Epithelial cell of esophagus (primary cell): ENCODE data around the gene SPA17.

Experiments
- DNase-seq: peaks from one replicate; pipeline ENCODE4 v3.0.0; 2010; ENCODE audit warnings: low read depth
- H3K4me3 ChIP-seq: 2 replicates; pipeline ENCODE4 v1.5.1; 2011; ENCODE audit warnings: mild to moderate bottlenecking, low read length, control low read depth
- TF ChIP-seq, protein P1 (sequence below): IDR thresholded peaks from 2 replicates; pipeline ENCODE4 v1.5.1; 2011; ENCODE audit warnings: low read depth, mild to moderate bottlenecking, low read length, control low read depth, inconsistent platforms; ENCODE audit not compliant: insufficient read depth; ENCODE audit errors: missing control alignments

SPA17 gene

DNA sequence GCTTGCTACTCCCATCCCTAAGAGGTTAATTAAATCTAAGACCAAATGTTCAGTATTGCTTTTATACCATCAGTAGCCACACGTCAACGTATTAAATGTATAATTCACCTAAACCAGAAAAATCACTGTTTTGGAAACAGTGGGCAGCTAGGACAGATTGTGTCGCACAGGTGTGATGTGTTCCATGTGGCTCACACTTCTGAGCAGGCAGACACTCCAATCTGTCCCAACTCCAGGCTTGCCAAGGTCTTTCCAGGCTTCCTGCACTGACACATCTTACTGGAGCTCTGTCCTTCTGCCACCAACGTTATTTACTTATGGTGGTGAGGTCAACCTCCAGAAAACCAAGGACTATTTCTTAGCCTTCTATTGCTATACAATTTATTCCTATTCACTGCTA, 11.6 kb upstream of the SPA17 start:
- H3K4me3 ChIP-seq, result no peak overlapping the region
- TF ChIP-seq, protein P1, sequence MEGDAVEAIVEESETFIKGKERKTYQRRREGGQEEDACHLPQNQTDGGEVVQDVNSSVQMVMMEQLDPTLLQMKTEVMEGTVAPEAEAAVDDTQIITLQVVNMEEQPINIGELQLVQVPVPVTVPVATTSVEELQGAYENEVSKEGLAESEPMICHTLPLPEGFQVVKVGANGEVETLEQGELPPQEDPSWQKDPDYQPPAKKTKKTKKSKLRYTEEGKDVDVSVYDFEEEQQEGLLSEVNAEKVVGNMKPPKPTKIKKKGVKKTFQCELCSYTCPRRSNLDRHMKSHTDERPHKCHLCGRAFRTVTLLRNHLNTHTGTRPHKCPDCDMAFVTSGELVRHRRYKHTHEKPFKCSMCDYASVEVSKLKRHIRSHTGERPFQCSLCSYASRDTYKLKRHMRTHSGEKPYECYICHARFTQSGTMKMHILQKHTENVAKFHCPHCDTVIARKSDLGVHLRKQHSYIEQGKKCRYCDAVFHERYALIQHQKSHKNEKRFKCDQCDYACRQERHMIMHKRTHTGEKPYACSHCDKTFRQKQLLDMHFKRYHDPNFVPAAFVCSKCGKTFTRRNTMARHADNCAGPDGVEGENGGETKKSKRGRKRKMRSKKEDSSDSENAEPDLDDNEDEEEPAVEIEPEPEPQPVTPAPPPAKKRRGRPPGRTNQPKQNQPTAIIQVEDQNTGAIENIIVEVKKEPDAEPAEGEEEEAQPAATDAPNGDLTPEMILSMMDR, result no peak
- no peak for DNase-seq

DNA sequence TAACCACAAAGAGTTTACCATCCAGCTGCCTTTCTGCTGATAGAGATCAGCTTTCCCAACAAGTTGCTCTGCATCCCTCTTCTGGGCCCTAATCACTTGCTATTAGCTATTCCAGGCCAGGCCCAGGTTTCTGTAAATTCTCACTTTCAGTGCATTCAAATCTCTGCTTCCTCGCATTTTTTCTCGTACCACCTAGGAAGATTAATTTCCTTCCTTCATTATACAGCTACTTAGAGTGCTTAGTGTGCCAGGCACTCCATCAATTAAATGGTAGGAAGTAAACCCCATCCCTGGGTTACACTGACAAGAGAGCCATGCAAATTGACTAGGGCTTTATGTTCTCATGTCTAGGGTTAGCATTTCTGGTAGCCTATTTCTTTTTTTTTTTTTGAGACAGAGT, 9.8 kb upstream of the SPA17 start:
- DNase-seq, result no peak
- H3K4me3 ChIP-seq, result no peak overlapping the region
- TF ChIP-seq, protein P1, result no peak

DNA sequence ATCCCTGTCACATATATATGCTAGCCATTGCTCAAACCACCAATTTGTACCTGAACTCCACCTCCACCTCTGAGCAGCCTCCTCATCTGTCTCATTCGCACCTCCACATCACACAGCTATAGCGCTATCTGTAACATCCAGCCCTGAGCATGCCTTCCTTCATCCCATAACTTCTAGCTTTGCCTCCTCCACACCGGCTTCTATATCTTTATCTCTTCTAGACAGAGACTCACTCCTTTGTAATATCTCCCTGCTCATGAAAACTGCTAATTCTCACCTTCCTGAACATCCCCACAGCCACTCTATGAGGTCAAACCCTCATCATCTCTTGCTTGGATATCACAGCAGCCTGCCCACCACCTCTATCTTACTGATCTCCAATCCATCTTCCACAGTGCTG, 6.1 kb upstream of the SPA17 start:
- TF ChIP-seq, protein P1, result no peak
- no peak overlapping the region for H3K4me3 ChIP-seq
- no peak for DNase-seq

DNA sequence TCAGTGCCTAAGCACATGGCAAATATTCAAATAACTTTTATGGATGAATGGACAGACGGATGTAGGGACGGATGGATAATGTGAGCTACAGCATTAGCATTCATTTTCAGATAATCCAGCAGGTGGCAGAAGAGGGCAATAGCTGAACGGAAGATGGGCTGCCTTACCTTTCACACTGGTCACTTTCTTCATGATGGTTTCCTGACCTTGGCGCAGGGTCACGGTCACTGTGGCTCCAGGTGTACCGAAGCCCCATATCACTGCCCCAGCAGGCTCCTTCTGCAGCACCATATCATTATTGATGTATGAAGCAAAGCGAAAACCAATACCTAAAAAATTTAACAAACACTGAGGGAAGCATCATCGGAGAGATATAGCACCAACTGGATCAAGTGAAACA, 4.5 kb upstream of the SPA17 start:
- peak; percentile 61 for DNase-seq
- H3K4me3 ChIP-seq, result no peak overlapping the region
- TF ChIP-seq, protein P1, result peak; percentile 84

DNA sequence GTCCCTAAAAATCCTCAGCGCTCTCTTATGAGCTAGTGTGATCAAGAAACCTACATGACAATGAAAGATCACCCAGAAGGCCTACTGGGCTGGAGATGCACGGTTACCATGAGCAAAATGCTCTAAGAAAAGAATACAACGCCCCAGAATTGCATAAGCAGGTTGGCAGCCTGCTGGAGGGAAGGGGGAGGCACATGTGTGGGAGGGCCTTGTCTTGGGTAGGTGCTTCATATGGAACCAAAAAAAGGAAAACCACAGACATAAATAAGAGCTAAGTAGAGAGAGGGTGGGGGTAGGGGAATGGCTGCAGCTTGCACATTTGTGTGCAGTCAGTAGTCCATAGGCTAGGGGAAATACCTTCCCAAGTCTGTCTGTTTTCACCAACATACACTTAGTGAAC, 3.0 kb upstream of the SPA17 start:
- H3K4me3 ChIP-seq, result no peak overlapping the region
- peak; percentile 10 for DNase-seq
- TF ChIP-seq, protein P1, result peak; percentile 11

DNA sequence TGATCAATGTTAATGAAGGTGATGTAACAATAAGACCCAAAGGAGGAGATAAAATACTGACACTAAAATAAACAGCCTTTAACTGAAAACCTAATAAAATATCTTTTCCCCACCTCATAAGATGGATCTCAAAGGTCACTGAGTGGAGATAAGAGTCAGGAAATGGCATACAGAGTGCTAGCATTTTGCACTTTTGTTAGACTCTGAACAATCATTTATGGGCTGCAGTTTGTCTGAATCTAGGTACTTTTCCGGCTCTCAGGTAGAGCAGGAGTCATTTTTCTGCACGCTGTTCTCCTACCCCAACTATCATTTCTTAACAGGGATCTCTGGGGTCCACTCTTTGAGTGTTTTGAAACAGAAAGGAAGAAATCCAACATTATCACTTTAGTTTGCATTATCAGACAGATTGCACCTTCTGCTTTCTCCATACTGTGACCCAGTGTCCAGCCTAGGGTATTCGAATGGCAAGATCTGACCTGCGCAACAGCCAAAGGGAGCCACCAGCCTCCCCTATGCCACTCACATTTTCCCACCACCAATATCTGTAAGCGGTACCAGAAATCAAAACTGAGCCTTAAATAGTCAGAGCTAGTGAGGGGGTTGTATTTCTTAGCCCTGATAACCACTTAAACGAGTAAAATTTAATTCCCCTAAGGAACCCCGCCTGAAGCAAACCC, 1.0 kb upstream of the SPA17 start:
- TF ChIP-seq, protein P1, result no peak
- DNase-seq, result no peak
- H3K4me3 ChIP-seq, result peak overlapping the region; percentile 79

DNA sequence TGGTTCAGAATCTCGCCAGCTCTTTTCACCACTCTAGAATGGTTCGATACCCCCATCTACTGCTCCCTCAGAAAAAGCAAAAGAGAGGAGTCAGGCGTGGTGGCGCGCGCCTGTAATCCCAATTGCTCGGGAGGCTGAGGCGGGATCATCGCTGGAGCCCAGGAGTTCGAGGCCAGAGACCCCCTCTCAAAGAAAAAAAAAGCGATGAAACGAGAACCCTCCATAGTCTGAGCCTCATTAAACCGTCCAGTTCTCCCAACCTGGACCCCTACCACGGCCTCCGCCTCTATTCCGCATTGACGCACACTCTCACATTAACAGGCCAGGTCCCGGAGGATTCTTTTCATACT, 439 bp downstream of the SPA17 start:
- H3K4me3 ChIP-seq, result peak overlapping the region; percentile 79
- TF ChIP-seq, protein P1, result no peak
- DNase-seq, result no peak
